ENCODE results near the gene RPAIN.
A peak's percentile ranks its signal among the peaks of the same experiment; 100 is the strongest.

Gene RPAIN

GRCh38 chr17:5467416-5467815 lies 47.4 kb downstream of the RPAIN start:
- H3K9ac ChIP-seq = no peak overlapping the region
- H2AFZ ChIP-seq (ENCODE audit: low read depth) = no peak overlapping the region
- H4K20me1 ChIP-seq (ENCODE audit: insufficient read depth) = no peaks in the 10 kb centered on the region
- TF ChIP-seq CTCF (conservative IDR thresholded peaks at IDR 0.05; ENCODE audit: low read depth, low read length) = no peak
- H3K4me3 ChIP-seq (IDR thresholded peaks at IDR 0.05; ENCODE audit: insufficient read depth, low read depth, low read length) = no peak overlapping the region
- H3K36me3 ChIP-seq (ENCODE audit: insufficient read depth) = no peaks in the 10 kb centered on the region
- H3K27me3 ChIP-seq (ENCODE audit: insufficient read depth, low read depth) = no peaks in the 10 kb centered on the region
- H3K79me2 ChIP-seq (ENCODE audit: insufficient read depth, low read depth) = peaks cover 17% of the 10 kb centered on the region; the same call in 1 of the 2 replicates
- no peaks in the 10 kb centered on the region for H3K4me1 ChIP-seq (ENCODE audit: low read depth, poor library complexity, severe bottlenecking)
- peak overlapping the region; percentile 33; the same call in 1 of the 2 replicates for H3K4me2 ChIP-seq
- H3K27ac ChIP-seq = no peak overlapping the region

GRCh38 chr17:5468075-5468473 lies 48.1 kb downstream of the RPAIN start:
- no peaks in the 10 kb centered on the region for H3K36me3 ChIP-seq (ENCODE audit: insufficient read depth)
- no peak for TF ChIP-seq CTCF (conservative IDR thresholded peaks at IDR 0.05; ENCODE audit: low read depth, low read length)

GRCh38 chr17:5472511-5472910 lies 52.5 kb downstream of the RPAIN start:
- H3K79me2 ChIP-seq (ENCODE audit: insufficient read depth, low read depth) = peaks cover 5% of the 10 kb centered on the region; the same call in 1 of the 2 replicates
- H4K20me1 ChIP-seq (ENCODE audit: insufficient read depth) = no peaks in the 10 kb centered on the region
- H3K4me3 ChIP-seq (IDR thresholded peaks at IDR 0.05; ENCODE audit: insufficient read depth, low read depth, low read length) = no peak overlapping the region
- TF ChIP-seq CTCF (conservative IDR thresholded peaks at IDR 0.05; ENCODE audit: low read depth, low read length) = no peak
- H3K4me1 ChIP-seq (ENCODE audit: low read depth, poor library complexity, severe bottlenecking) = no peaks in the 10 kb centered on the region
- no peaks in the 10 kb centered on the region for H3K36me3 ChIP-seq (ENCODE audit: insufficient read depth)
- no peak overlapping the region for H2AFZ ChIP-seq (ENCODE audit: low read depth)
- no peaks in the 10 kb centered on the region for H3K27me3 ChIP-seq (ENCODE audit: insufficient read depth, low read depth)
- H3K27ac ChIP-seq = no peak overlapping the region
- H3K4me2 ChIP-seq = no peak overlapping the region
- no peak overlapping the region for H3K9ac ChIP-seq

More at GRCh38 chr17:5468075-5468473, 48.1 kb downstream of the RPAIN start:
- no peak overlapping the region; the same call in 1 of the 2 replicates for H3K4me2 ChIP-seq
- H3K4me3 ChIP-seq (IDR thresholded peaks at IDR 0.05; ENCODE audit: insufficient read depth, low read depth, low read length) = no peak overlapping the region
- peak overlapping the region; percentile 59 for H3K9ac ChIP-seq
- peak overlapping the region; percentile 32; the same call in 1 of the 2 replicates for H3K27ac ChIP-seq
- H4K20me1 ChIP-seq (ENCODE audit: insufficient read depth) = no peaks in the 10 kb centered on the region
- H3K79me2 ChIP-seq (ENCODE audit: insufficient read depth, low read depth) = peaks cover 17% of the 10 kb centered on the region; the same call in 1 of the 2 replicates
- no peaks in the 10 kb centered on the region for H3K4me1 ChIP-seq (ENCODE audit: low read depth, poor library complexity, severe bottlenecking)
- H3K27me3 ChIP-seq (ENCODE audit: insufficient read depth, low read depth) = no peaks in the 10 kb centered on the region
- H2AFZ ChIP-seq (ENCODE audit: low read depth) = no peak overlapping the region; the same call in 1 of the 2 replicates

GRCh38 chr17:5473906-5474305 lies 53.9 kb downstream of the RPAIN start:
- no peak for TF ChIP-seq CTCF (conservative IDR thresholded peaks at IDR 0.05; ENCODE audit: low read depth, low read length)
- H3K4me2 ChIP-seq = no peak overlapping the region
- H3K27ac ChIP-seq = no peak overlapping the region
- H3K36me3 ChIP-seq (ENCODE audit: insufficient read depth) = no peaks in the 10 kb centered on the region
- H3K4me1 ChIP-seq (ENCODE audit: low read depth, poor library complexity, severe bottlenecking) = no peaks in the 10 kb centered on the region
- H3K27me3 ChIP-seq (ENCODE audit: insufficient read depth, low read depth) = no peaks in the 10 kb centered on the region
- H4K20me1 ChIP-seq (ENCODE audit: insufficient read depth) = no peaks in the 10 kb centered on the region
- H3K9ac ChIP-seq = no peak overlapping the region
- no peaks in the 10 kb centered on the region for H3K79me2 ChIP-seq (ENCODE audit: insufficient read depth, low read depth)
- H2AFZ ChIP-seq (ENCODE audit: low read depth) = no peak overlapping the region
- no peak overlapping the region for H3K4me3 ChIP-seq (IDR thresholded peaks at IDR 0.05; ENCODE audit: insufficient read depth, low read depth, low read length)

Data from KMS-11 (cell line).